Natural killer cell (primary cell): ENCODE results near the gene RHEBL1. TPM values are rescaled to one million over a fixed set of nuclear protein-coding genes. Genes with fewer than 3 reads are reported as not detected.
A peak's percentile ranks its signal among the peaks of the same experiment; 100 is the strongest.
"Not testable (repeated sequence)": the region's sequence is repeated elsewhere in the genome, so short reads cannot be mapped to it uniquely, and the experiment has no call there.

ENCODE experiments used
- ATAC-seq, 3 donors: fragments of 150-1000 bp in 2 of 3; fragments of 200-7000 bp in 1 of 3; cut with Tn5 transposase; 1 replicate in 1 of 3; 2 replicates in 2 of 3; pipeline ENCODE4 v1.10.0; 2021; ENCODE audit warnings: mild to moderate bottlenecking in 2 of 3, moderate library complexity in 2 of 3
- DNase-seq, 2 donors: peaks; one replicate each; pipeline versions ENCODE4 v3.0.0 to v3.0.0-alpha.2; 2013 to 2021; ENCODE audit warnings: mixed read lengths in 1 of 2
- H3K27ac ChIP-seq: one replicate; pipeline ENCODE4 v1.5.1; 2013; ENCODE audit warnings: mild to moderate bottlenecking, low read length
- H3K27me3 ChIP-seq: one replicate; pipeline ENCODE4 v1.6.1; 2013; ENCODE audit warnings: low read length; ENCODE audit not compliant: control insufficient read depth, insufficient read depth
- H3K36me3 ChIP-seq: one replicate; pipeline ENCODE4 v1.6.1; 2013; ENCODE audit warnings: low read length; ENCODE audit not compliant: control insufficient read depth, insufficient read depth
- H3K4me1 ChIP-seq: one replicate; pipeline ENCODE4 v1.6.1; 2013; ENCODE audit warnings: low read length; ENCODE audit not compliant: control insufficient read depth, insufficient read depth
- H3K4me3 ChIP-seq: one replicate; pipeline ENCODE4 v1.5.1; 2013; ENCODE audit warnings: low read length
- H3K9me3 ChIP-seq: one replicate; pipeline ENCODE4 v1.6.1; 2013; ENCODE audit warnings: low read length; ENCODE audit not compliant: control insufficient read depth, insufficient read depth
- H3K27ac Mint-ChIP-seq, 2 donors: one replicate each; pipeline ENCODE4 v1.8.0; 2022; ENCODE audit warnings: mild to moderate bottlenecking in 2 of 2, mixed read lengths in 2 of 2, moderate library complexity in 1 of 2
- H3K27me3 Mint-ChIP-seq, 2 donors: one replicate each; pipeline ENCODE4 v1.8.0; 2022; ENCODE audit warnings: low read depth in 2 of 2, mixed read lengths in 2 of 2
- H3K36me3 Mint-ChIP-seq: one replicate; pipeline ENCODE4 v1.8.0; 2022; ENCODE audit warnings: mixed read lengths
- H3K4me1 Mint-ChIP-seq, 2 donors: one replicate each; pipeline ENCODE4 v1.8.0; 2022; ENCODE audit warnings: mixed read lengths in 2 of 2
- H3K4me3 Mint-ChIP-seq: one replicate; pipeline ENCODE4 v1.8.0; 2022; ENCODE audit warnings: mild to moderate bottlenecking, moderate library complexity, mixed read lengths
- H3K9me3 Mint-ChIP-seq, 2 donors: one replicate each; pipeline ENCODE4 v1.8.0; 2022; ENCODE audit warnings: mixed read lengths in 2 of 2
- WGBS: methylation state at CpG from one replicate; pipeline ENCODE4 v1.1.7; 2013; ENCODE audit warnings: missing lambda C conversion rate; ENCODE audit not compliant: insufficient coverage; 5-methylcytosine and 5-hydroxymethylcytosine counted together
- intact Hi-C: fragments of 100-400 bp; cut with micrococcal nuclease; formaldehyde crosslinking; loops from one replicate; pipeline ENCODE4 v1.14.2; 2022
- total RNA-seq, 4 donors: library from RNA; stranded (reverse); fragments of 120-200 nt in 1 of 4; gene quantifications; one replicate each; pipeline versions ENCODE4 v1.2.3 to v1.2.4, GENCODE V29; 2013 to 2022
- TF ChIP-seq, protein P1 (sequence below): fragments of 200-600 bp; IDR thresholded peaks from one replicate; pipeline ENCODE4 v1.8.0; 2022; ENCODE audit warnings: antibody characterized with exemption

The RHEBL1 gene
- total RNA-seq, 3 donors from 2014 or later (not counting 1 experiment from before 2014, with no cell fraction given), result 6.3 to 11.6 (median 11.1) TPM

DNA sequence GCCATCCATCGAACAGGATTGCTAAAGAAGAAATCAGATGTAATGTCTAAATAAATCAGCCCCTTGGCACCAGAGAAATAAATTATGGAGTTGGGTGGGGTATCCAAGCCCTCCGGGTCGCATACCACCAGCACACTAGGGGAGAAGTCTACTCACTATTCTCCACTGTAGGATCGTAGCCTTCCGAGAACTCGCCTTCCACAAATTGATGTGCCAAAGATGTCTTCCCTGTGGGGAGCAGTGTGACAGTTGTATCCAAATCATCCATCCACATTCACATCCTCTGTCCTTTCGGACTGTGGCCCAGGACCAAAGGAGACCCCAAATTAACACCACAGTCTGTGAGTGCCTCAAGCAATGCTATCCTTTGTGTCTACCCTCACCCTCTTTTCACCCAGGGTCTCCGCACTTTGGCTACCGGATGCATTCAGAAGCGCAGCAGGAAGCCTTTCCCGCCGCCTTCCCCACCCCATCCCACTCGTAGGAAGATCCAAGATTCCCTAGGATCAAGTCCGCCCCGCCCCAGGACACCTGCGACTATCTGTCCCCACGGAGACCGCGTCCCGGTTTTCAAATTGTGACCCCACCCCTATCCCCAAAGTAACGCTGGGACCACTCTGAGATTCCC is 786 bp downstream of the RHEBL1 start:
- no peaks in the 10 kb centered on the region for H3K9me3 Mint-ChIP-seq
- Histone ChIP-seq H3K27me3 (no peaks in the 10 kb centered on the region), H3K27ac (peak overlapping the region; percentile 84), H3K4me3 (peak overlapping the region; percentile 83), H3K4me1 (peaks cover 15% of the 10 kb centered on the region), H3K36me3 (peaks cover 2% of the 10 kb centered on the region), H3K9me3 (no peaks in the 10 kb centered on the region)
- no peaks in the 10 kb centered on the region for H3K27me3 Mint-ChIP-seq
- H3K27ac Mint-ChIP-seq, result peak overlapping the region; percentile 97 to 98
- DNase-seq, result no peak
- H3K4me3 Mint-ChIP-seq, result peak overlapping the region; percentile 99
- TF ChIP-seq, protein P1, sequence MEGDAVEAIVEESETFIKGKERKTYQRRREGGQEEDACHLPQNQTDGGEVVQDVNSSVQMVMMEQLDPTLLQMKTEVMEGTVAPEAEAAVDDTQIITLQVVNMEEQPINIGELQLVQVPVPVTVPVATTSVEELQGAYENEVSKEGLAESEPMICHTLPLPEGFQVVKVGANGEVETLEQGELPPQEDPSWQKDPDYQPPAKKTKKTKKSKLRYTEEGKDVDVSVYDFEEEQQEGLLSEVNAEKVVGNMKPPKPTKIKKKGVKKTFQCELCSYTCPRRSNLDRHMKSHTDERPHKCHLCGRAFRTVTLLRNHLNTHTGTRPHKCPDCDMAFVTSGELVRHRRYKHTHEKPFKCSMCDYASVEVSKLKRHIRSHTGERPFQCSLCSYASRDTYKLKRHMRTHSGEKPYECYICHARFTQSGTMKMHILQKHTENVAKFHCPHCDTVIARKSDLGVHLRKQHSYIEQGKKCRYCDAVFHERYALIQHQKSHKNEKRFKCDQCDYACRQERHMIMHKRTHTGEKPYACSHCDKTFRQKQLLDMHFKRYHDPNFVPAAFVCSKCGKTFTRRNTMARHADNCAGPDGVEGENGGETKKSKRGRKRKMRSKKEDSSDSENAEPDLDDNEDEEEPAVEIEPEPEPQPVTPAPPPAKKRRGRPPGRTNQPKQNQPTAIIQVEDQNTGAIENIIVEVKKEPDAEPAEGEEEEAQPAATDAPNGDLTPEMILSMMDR, result no peak
- no peaks in the 10 kb centered on the region for H3K36me3 Mint-ChIP-seq
- 21% methylated on average over 18 of the region's 21 CpGs for WGBS
- no peak for ATAC-seq
- H3K4me1 Mint-ChIP-seq, result peaks cover 14 to 20% of the 10 kb centered on the region in 2 donors
- intact Hi-C loops, result loop anchor here (1.0 kb wide), 1 partner anchor 9 kb away; the partner anchor contains the start of gene KMT2D

DNA sequence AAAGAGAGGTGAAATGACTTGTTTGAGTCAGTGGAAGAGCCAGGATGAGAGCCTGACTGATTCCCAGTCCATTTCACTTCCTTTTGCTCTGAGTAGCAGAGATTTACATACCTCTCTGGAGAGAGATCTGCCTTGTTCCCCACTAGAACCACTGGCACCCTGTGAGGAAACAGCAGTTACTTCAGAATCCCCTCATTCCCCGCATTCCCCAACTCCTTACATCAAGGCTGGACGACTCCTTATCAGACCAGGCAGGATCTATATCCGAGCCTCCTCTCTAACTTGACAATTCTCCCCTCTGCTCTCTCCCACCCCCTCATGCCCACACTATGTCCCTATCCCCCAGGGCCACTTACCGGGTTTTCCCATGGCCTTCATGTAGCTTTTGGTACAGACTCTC is 3.7 kb downstream of the RHEBL1 start:
- Mint-ChIP-seq H3K4me3 (no peak overlapping the region), H3K9me3 (no peaks in the 10 kb centered on the region), H3K36me3 (no peaks in the 10 kb centered on the region), H3K27me3 (no peaks in the 10 kb centered on the region), H3K4me1 (peaks cover 23 to 27% of the 10 kb centered on the region in 2 donors), H3K27ac (no peak overlapping the region)
- H3K36me3 ChIP-seq, result peaks cover 2% of the 10 kb centered on the region
- H3K27ac ChIP-seq, result no peak overlapping the region
- no peaks in the 10 kb centered on the region for H3K27me3 ChIP-seq
- TF ChIP-seq, protein P1, result no peak
- 91% methylated on average over 4 of the region's 4 CpGs for WGBS
- no peak overlapping the region for H3K4me3 ChIP-seq
- intact Hi-C loops, result no loop called here
- DNase-seq (no peak), ATAC-seq (no peak)
- peaks cover 17% of the 10 kb centered on the region for H3K4me1 ChIP-seq
- H3K9me3 ChIP-seq, result no peaks in the 10 kb centered on the region

DNA sequence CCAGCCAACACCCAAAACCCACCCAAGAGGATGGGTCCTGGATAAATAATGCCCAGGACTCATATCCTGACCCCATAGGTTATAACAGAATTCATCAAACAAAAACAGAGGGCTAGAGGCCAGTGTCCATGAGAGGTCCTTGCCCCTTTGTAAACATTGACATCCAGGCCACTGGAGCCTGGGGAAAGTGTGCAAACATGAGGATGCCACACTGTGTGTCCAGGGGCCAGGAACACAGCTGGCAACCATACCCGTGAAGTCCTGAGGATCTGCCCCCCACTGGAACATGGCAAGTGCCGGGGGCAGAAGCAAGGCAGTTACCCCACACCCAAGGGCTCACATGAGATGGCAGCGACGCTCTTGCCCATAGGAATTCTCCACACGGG is 5.0 kb downstream of the RHEBL1 start:
- Histone ChIP-seq H3K4me3 (no peak overlapping the region), H3K36me3 (peaks cover 2% of the 10 kb centered on the region), H3K4me1 (peaks cover 15% of the 10 kb centered on the region), H3K27ac (no peak overlapping the region), H3K27me3 (no peaks in the 10 kb centered on the region), H3K9me3 (no peaks in the 10 kb centered on the region)
- ATAC-seq (no peak), DNase-seq (no peak)
- peaks cover 26 to 27% of the 10 kb centered on the region in 2 donors for H3K4me1 Mint-ChIP-seq
- H3K36me3 Mint-ChIP-seq, result no peaks in the 10 kb centered on the region
- H3K27ac Mint-ChIP-seq, result no peak overlapping the region
- TF ChIP-seq, protein P1, result no peak
- no peaks in the 10 kb centered on the region for H3K9me3 Mint-ChIP-seq
- intact Hi-C loops, result loop anchor here (1.0 to 5.0 kb wide), 2 partner anchors 34 to 48 kb away; partner anchors contain the start of gene LMBR1L
- H3K27me3 Mint-ChIP-seq, result no peaks in the 10 kb centered on the region
- no peak overlapping the region for H3K4me3 Mint-ChIP-seq
- 95% methylated on average over 5 of the region's 5 CpGs for WGBS

DNA sequence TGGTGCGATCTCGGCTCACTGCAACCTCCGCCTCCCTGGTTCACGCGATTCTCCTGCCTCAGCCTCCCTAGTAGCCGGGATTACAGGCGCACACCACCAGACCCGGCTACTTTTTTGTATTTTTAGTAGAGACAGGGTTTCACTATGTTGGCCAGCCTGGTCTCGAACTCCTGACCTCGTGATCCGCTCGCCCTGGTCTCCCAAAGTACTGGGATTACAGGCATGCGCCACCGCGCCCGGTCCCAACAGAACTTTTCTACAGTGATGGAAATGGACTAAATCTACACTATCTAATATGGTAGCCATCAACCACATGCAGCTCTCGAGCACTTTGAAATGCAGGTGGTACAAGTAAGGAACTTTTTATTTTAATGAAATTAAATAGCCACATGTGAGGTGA is 7.9 kb downstream of the RHEBL1 start:
- not testable (repeated sequence) for ATAC-seq, H3K4me3 ChIP-seq, H3K36me3 Mint-ChIP-seq, H3K27me3 ChIP-seq, H3K27me3 Mint-ChIP-seq, H3K36me3 ChIP-seq, DNase-seq, H3K9me3 Mint-ChIP-seq, H3K9me3 ChIP-seq, H3K27ac ChIP-seq
- peaks cover 34% of the 10 kb centered on the region for H3K4me1 ChIP-seq
- 98% methylated on average over 16 of the region's 17 CpGs for WGBS
- Mint-ChIP-seq H3K4me1 (peaks cover 43% of the 10 kb centered on the region in 2 donors), H3K27ac (peak overlapping the region in 1 of 2 donors; percentile 87), H3K4me3 (peak overlapping the region; percentile 21)
- intact Hi-C loops, result loop anchor here (5.0 kb wide), 1 partner anchor 50 kb away; the partner anchor contains the start of gene LMBR1L
